Cortex of kidney (tissue), 1 donor: ENCODE measurements around the gene KIAA1755.

Source experiments
- DNase-seq: peaks from one replicate; lab custom pipeline; 2025; lab: John Stamatoyannopoulos, UW

The KIAA1755 gene

DNA sequence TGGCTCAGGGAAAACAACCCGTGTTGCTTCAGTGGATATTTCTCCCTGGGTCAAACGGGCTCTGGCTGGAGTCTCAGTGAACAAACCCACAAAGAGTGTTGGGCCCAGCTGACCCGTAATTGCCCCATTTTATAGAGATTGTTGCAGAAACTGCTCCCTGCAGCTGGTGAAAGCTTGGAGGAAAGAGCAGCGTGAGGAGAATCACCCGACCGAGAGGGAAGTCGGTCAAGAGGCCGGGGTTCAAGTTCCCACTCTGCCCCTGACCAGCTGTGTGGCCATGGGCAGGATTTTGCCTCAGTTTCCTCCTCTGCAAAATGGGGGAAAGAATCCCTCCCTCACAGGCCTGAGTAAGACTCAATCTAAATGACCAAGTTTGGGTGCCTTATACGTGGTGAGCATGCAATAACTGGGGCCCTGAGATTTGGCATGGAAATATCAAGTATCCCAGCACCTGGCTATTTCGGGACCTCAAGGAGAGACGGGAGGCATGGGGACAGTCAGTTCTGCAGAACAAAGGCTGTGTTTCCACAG lies 93.8 kb downstream of the KIAA1755 start:
- DNase-seq = no peak

DNA sequence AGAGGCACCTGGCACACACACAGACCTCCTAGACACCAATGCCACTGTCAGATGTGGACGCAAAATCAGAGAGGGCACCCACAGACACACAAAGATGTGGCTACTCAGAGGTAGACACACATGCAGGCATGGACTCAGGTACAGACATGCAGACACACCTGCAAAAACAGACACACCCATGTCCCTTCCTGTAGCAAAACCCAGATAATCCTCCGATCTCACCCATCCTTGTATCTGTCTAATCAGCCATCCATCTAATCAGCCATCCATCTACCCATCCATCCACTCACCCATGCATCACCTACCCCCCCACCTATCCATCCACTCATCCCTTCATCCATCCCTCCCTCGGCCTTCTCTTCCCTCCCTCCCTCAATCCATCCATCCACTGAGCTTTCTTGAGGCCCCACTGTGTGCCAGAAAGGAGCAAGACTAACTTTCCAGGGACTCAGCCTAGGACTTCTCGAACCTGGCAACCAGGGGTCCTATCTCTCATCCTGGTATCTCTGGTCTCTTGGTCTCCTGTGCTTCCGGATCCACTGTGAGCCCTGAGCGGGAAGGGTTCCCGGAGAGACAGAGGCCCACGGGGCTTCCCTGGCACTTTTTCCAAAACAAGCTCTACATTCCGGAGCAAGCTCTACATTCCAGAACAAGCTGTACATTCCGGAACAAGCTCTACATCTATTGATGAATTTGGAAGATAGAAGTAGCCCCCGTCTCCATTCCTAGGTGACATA lies 94.4 kb downstream of the KIAA1755 start:
- DNase-seq = no peak

DNA sequence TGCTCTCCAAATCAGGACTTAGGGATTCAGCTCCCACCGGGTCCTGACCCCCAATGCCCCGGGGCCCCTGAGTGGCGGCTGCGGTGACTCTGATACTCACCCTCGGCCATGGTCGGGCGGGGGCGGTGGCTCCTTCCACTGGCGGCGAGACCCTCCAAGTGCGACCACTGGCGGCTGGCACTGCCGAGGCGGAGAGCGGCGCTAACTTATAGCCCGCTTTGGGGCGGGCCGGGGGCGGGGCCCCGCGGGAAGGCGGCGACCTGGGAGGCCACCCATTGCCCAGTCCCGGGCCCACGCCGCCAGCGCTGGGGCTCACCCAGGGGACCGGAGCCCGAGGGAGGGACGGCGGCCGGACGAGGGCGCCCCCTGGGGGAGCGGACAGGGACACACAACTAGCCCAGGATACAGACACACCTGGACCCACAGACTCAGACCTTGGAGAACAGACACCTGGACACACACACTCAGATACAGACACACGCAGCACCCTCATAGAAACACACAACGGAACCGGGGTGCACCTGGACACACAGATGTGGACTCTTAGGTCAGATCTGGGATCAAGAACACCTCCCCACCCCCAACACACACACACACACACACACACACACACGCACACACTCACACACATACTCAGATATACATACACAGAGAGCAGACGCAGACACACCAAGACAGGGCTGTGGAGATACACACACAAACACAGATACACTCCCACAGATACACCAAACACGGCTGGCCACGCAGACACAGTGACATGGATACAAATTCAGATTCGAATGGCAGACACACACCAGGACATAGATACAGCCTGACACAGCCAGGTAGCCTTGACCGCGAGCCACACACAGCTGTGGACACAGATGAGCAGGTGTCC lies 95.2 kb downstream of the KIAA1755 start, which contains the start of gene TGM2:
TGM2 (minus strand) TSS at position 182 of the 877 bp plus-strand sequence; CDS start at position 110, 72 bp downstream.
- no peak for DNase-seq

DNA sequence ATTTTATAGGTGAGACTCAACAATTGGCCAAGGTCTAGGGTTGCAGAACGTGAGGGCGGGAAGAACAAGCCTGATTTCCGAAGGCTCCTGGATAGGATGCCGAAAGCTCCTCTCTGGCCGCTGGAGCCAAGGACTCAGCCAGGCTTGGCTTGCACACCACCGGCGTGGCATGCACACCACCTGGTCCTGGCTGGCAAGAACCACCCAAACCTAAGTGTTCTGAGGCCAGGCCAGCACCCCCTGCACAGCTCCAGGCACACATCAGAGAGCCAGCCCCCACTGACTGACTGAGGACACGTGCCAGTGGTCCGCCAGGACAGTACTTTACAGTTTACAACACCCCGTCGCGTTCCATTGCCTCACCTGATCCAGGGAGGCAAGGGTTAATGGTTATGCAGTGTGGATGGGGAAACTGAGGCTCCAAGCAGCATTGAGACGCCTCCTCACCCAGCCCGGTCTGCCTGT lies 95.9 kb downstream of the KIAA1755 start:
- no peak for DNase-seq

DNA sequence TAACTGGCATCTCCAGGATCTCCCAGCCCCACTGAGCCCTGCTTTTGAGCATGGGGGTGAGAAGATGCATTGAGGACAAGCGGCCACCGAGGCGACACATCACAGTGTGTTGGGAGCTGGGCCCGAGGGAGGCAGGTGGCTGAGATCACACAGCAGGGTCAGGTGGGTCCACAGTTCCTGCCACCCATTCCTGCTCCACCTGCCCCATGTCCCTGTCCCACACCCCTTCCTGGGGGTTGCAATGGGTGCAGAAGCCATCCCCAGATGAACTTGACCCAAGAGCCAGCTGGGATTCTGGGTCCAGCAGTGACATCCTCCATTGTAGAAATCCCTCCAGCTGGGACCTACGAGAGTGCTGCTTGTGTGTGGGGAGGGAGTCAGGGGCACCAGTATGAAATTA lies 96.5 kb downstream of the KIAA1755 start:
- no peak for DNase-seq

- DNase-seq = no peak
These were observed 97.4 kb downstream of the KIAA1755 start for GRCh38 chr20:38162878-38163875.

DNA sequence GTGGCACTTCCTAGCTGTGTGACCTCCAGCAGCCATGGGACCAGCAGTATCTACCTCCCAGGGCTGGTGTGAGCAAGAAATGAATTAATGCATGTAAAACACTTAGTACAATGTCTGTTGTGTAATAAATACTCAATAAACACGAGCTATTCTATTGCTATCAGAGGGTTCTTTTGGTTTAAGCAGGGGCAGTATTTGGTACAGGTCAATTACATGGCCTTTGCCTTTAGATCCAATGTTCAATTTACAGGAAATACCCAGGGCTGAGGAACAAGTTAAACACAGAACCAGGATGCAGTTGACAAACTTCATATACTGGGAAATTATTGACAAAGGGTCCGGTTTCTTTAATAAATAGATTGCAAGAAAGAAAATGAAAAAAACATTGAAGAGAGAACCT lies 98.4 kb downstream of the KIAA1755 start:
- no peak for DNase-seq

DNA sequence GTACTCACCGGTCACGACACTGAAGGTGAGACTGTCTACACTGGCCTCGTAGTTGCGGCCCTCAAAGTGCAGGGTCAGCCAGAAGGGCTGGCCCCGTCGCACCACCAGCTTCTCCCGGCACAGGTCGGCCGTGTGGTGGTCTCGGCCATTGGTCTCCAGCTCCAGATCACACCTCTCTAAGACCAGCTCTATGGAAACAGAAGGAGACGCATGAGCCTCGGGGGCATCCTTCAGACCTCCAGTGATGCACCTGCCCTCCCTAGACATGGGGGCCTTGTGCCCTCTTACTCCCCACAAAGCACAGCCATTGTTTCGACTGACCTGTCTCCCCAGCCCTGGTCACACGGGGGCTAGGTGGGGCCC lies 99.1 kb downstream of the KIAA1755 start:
- no peak for DNase-seq
